GM21367 (cell line): ENCODE results near the gene TMPRSS12.
"Not testable (repeated sequence)": the region's sequence is repeated elsewhere in the genome, so short reads cannot be mapped to it uniquely, and the experiment has no call there.

Experiments used
- ATAC-seq: cut with Tn5 transposase; IDR thresholded peaks from one replicate; pipeline ENCODE4 v1.9.1; 2021; ENCODE audit not compliant: unreplicated experiment

The TMPRSS12 gene

GRCh38 chr12:50842637-50843493 lies at the start of gene TMPRSS12:
TSS of gene TMPRSS12 (plus strand) at chr12:50842926. CDS start at chr12:50842965, 39 bp downstream.
- ATAC-seq: no peak

- ATAC-seq: no peak
Measured at GRCh38 chr12:50799908-50800307, 42.8 kb upstream of the TMPRSS12 start.

- no peak for ATAC-seq
Measured at GRCh38 chr12:50803230-50803875, 39.4 kb upstream of the TMPRSS12 start.

- ATAC-seq: no peak
Measured at GRCh38 chr12:50806176-50806575, 36.5 kb upstream of the TMPRSS12 start.

- ATAC-seq: not testable (repeated sequence)
Measured at GRCh38 chr12:50809131-50809530, 33.6 kb upstream of the TMPRSS12 start.

- ATAC-seq: not testable (repeated sequence)
Measured at GRCh38 chr12:50814921-50815320, 27.8 kb upstream of the TMPRSS12 start.

- no peak for ATAC-seq
Measured at GRCh38 chr12:50820177-50820576, 22.5 kb upstream of the TMPRSS12 start.

- ATAC-seq: no peak
Measured at GRCh38 chr12:50822082-50822481, 20.6 kb upstream of the TMPRSS12 start.

GRCh38 chr12:50823724-50824123 lies 19.0 kb upstream of the TMPRSS12 start:
- not testable (repeated sequence) for ATAC-seq

GRCh38 chr12:50824914-50825313 lies 17.8 kb upstream of the TMPRSS12 start:
- no peak for ATAC-seq

- no peak for ATAC-seq
Measured at GRCh38 chr12:50825372-50825838, 17.3 kb upstream of the TMPRSS12 start.

- no peak for ATAC-seq
Measured at GRCh38 chr12:50828121-50828520, 14.6 kb upstream of the TMPRSS12 start.

GRCh38 chr12:50828886-50829285 lies 13.8 kb upstream of the TMPRSS12 start:
- no peak for ATAC-seq

- ATAC-seq: not testable (repeated sequence)
Measured at GRCh38 chr12:50833801-50834200, 8.9 kb upstream of the TMPRSS12 start.

- no peak for ATAC-seq
Measured at GRCh38 chr12:50839042-50839441, 3.7 kb upstream of the TMPRSS12 start.

- no peak for ATAC-seq
Measured at GRCh38 chr12:50840809-50841487, 1.8 kb upstream of the TMPRSS12 start.

- no peak for ATAC-seq
Measured at GRCh38 chr12:50841716-50842531, 802 bp upstream of the TMPRSS12 start.

GRCh38 chr12:50845021-50845647 lies 2.4 kb downstream of the TMPRSS12 start:
- ATAC-seq: no peak

- no peak for ATAC-seq
Measured at GRCh38 chr12:50848963-50849362, 6.2 kb downstream of the TMPRSS12 start.

GRCh38 chr12:50855218-50855617 lies 12.5 kb downstream of the TMPRSS12 start:
- ATAC-seq: not testable (repeated sequence)
